ENCODE data around the gene MIDN.

MIDN gene

GRCh38 chr19:1270854-1271527 lies 22.6 kb downstream of the MIDN start:
- no peak for DNase-seq (ENCODE audit: low read depth)

GRCh38 chr19:1271528-1272422 lies 23.4 kb downstream of the MIDN start:
- no peak for DNase-seq (ENCODE audit: low read depth)

GRCh38 chr19:1272423-1273262 lies 24.3 kb downstream of the MIDN start:
- DNase-seq (ENCODE audit: low read depth): no peak

GRCh38 chr19:1273263-1274041 lies 25.1 kb downstream of the MIDN start:
- DNase-seq (ENCODE audit: low read depth): no peak

- no peak for DNase-seq (ENCODE audit: low read depth)
These were observed 25.9 kb downstream of the MIDN start for GRCh38 chr19:1274081-1274851.

GRCh38 chr19:1274852-1275259 lies 26.5 kb downstream of the MIDN start:
- no peak for DNase-seq (ENCODE audit: low read depth)

DNA sequence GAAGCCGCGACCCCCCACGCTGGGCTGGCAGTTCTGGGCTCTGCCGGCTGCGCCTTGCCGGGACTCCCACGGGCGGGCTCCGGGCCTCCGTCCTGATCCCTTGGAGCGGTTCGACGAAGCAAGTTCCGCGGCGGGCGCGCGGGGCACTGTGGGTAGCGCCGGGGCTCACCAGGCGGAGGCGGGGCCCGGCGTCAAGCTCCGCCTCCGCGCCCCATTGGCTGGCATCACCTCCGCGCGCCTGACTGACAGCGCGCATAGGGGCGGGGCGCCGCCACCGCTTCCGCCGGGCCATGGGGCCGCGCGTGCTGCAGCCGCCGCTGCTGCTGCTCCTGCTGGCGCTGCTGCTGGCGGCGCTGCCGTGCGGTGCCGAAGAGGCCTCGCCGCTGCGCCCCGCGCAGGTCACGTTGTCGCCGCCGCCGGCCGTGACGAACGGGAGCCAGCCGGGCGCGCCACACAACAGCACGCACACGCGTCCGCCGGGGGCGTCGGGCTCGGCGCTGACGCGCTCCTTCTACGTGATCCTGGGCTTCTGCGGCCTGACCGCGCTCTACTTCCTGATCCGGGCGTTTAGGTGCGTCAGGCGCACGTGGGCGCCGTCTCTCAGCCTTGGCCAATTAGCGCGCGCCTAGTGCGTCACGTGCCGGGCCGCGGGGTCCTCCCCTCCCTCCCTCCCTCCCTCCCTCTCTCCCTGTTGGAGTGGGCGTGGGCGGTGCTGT lies 27.0 kb downstream of the MIDN start, which contains the start of gene FAM174C:
Gene FAM174C (plus strand): TSS at position 271 of the 716 bp plus-strand sequence. CDS start 20 bp downstream, at position 291.
- DNase-seq (ENCODE audit: low read depth): peak; percentile 92

DNA sequence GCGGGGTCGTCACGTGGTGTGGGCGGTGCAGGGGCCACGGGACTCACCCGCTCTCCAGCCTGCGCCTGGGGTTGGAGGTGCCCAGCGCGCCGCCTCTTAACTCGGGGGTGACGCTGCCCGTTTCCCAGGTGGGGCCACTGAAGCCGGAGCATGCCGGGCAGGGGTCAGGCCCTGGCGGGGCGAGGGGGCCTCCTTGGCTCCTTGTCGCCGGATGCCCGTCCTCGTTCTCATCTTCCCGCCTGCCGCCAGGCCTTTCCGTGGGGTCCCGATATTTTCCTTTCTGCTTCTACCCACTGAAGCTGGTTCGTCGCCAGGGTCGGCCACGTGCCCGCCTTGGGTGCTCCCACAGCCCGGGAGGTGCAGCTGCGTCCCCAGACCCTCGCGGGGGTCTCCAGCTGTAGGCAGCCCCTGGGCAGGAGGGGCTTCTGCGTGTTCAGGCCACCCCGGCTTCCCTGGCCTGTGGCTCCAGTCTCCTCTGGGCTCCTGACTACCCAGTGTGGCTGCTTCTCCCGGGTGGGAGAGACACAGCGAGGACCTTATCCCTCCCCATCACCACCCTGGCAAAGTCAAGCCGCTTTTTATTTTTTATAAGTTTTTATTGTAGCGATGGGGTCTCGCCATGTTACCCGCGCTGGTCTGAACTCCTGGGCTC lies 27.7 kb downstream of the MIDN start:
- DNase-seq (ENCODE audit: low read depth): no peak

- no peak for DNase-seq (ENCODE audit: low read depth)
These were observed 28.2 kb downstream of the MIDN start for GRCh38 chr19:1276628-1277022.

DNA sequence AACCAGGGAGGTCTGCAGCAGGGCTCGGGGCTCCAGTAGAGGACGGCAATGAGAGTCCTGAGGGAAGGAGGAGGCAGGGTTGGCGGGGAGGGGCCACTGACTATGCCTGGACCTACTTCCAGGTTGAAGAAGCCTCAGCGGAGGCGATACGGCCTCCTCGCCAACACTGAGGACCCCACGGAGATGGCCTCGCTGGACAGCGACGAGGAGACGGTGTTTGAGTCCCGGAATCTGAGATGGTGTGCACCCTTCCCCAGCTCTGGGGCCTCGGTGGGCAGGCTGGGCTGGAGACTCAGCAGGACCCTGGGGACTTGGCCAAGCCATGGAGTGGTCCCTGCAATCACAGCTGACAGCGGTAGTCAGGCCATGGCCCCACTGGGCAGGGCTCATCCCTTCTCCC lies 28.7 kb downstream of the MIDN start:
- no peak for DNase-seq (ENCODE audit: low read depth)

DNA sequence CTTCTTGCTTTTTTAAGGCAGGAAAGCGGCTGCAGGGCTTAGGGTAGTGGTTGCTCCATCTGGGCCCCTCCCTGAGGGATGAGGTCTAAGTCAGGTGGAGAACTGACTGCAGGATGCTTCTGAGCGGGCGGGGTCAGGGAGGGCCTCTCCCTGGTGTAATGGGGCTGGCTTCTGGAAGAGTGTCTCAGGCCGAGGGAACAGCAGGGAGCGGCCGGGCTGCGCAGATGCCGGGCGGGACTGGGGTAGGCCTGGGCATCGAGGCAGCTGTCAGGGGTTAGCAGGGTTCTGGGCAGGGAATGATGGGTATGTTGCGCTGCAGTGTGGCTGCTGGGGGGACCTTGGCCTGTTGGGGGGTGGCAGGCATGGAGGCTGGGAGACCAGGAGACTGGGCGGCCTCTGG lies 29.7 kb downstream of the MIDN start:
- no peak for DNase-seq (ENCODE audit: low read depth)

- DNase-seq (ENCODE audit: low read depth): no peak
These were observed 30.6 kb downstream of the MIDN start for GRCh38 chr19:1278713-1279660.

GRCh38 chr19:1279782-1280341 lies 31.5 kb downstream of the MIDN start:
- peak; percentile 68 for DNase-seq (ENCODE audit: low read depth)

DNA sequence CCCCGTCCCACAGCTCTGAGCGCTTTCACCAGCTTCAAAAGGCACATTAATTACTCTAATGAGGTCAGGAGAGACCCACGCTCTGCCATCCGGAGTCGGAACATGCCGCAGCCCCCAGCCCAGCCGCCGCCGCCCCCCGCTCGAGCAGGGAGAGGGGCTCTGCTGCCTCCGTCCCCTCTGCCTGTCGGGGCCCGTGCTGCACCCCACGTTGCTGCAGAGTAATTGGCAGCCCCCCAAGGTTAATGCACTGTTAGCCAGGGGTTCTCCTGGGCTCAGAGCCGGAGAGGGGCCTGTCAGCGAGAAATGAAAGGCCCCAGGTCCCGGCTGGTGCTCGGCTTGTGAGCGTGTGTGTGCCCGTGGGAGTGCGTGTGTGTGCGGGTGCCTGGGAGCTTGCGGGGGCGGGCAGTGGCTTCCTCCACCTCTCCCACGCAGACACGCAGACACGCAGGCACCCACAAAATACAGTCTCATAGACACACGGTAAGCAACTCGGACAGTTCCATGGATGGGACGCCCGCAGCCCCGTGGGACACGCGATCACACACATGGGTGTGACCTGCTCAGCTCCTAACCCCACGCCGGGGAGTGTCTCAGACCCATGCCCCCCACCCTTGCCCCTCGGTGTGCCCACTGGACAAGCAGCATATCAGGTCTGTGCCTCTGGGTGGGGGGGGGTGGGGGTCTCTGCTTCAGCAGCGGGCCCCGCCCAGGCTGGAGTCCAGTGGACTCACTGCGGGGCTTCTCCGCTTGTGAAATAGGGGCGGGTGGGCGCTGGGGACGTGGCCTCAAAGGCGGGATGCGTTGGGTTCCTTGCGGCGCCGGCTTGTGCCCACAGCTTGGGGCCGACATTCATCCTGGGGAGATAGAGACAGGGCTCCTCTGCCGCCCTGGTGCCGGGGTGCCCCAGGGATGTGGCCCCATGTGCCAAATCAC lies 32.5 kb downstream of the MIDN start:
- DNase-seq (ENCODE audit: low read depth): no peak

DNA sequence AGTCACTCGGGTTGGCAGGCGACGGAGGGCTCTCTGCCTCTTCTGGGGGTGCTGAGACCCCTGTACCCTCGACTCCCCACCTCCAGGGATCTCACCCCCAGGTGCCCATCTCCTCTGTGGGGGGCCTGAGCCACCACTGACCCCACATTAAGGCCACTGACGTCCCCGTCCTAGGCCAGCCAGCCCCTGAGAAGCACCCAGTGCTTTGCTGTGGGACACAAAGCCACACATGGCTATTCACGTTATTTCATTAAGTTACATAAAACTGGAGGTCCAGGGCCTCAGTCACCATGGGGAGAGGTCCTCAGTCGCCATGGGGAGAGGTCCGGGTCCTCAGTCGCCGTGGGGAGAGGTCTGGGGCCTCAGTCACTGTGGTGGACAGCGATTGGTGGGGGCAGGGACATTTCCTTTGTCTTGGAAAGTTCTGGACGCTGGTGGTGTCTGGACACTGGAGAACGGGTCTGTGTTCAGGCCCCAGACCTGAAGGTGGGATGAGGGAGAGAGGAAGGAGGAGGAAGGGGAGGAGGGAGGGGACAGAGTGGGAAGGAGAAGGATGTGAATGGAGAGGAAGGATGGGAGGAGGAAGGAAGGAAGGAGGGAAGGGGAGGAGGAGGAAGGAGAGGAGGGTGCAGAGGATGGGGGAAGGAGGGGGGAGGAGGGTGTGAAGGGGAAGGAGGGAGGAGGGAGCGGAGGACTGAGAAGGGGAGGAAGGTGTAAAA lies 33.3 kb downstream of the MIDN start:
- no peak for DNase-seq (ENCODE audit: low read depth)

- DNase-seq (ENCODE audit: low read depth): no peak
These were observed 34.3 kb downstream of the MIDN start for GRCh38 chr19:1282588-1283206.

Data from stimulated activated CD8-positive, alpha-beta memory T cell treated with anti-CD3 and anti-CD28 coated beads, Interleukin-15, amount 100 ng/mL, for 24 hours (primary cell).